ENCODE results near the gene TPCN2.

The TPCN2 gene

DNA sequence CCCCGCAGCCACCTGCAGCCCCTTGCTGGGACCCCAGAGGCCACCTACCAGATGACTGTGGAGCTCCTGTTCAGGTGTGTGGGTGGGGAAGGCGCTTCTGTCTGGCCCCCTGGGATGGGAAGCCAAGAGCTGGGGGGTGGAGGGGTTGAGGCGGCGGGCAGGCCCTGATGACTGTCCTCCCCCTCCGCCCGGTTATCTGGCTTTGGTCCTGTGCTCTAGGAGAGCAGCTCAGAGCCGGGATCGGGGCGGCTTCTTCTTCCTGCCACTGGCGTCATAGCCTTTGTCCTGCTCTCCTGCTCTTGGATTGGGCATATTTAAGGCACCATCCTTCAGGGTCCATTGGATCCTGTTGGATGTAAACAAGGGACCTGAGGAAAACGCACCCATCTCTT, 38.4 kb downstream of the TPCN2 start:
- no peak overlapping the region for H3K4me3 ChIP-seq (replicated peaks; ENCODE audit: low read depth, low read length)
- no peak for TF ChIP-seq CTCF (IDR thresholded peaks at IDR 0.05; ENCODE audit: low read depth, low read length, missing control alignments)
- no peak for DNase-seq (ENCODE audit: extremely low read depth, low read depth)

- no peak for DNase-seq (ENCODE audit: extremely low read depth, low read depth)
- no peak for TF ChIP-seq CTCF (IDR thresholded peaks at IDR 0.05; ENCODE audit: low read depth, low read length, missing control alignments)
- no peak overlapping the region for H3K4me3 ChIP-seq (replicated peaks; ENCODE audit: low read depth, low read length)
These were observed 39.1 kb downstream of the TPCN2 start for GRCh38 chr11:69087811-69088210.

DNA sequence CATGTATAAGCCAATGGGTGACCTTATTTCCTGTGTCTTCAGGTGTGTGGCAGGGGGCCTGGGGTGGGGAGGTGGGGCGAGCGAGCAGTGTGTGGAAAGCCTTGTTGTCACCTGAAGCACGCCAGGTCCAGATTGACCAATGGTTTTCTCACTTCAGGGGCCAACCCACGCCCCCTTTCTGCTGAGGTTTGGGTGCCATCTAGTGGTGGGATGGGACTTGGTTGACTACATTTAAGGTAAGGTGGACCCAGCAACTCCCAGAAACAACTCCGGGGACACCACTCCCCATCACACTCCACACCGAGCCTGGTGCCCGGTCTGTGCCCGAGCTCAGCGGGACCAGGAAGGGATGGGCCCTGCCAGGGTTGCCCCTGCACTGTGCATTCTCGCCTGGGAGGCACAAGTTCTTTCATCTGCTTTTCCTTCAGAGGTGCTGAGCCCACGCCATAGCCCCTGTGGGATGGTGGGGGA, 40.0 kb downstream of the TPCN2 start:
- DNase-seq (ENCODE audit: extremely low read depth, low read depth), result peak; percentile 55
- no peak overlapping the region for H3K4me3 ChIP-seq (replicated peaks; ENCODE audit: low read depth, low read length)
- TF ChIP-seq CTCF (IDR thresholded peaks at IDR 0.05; ENCODE audit: low read depth, low read length, missing control alignments), result peak; percentile 70

DNA sequence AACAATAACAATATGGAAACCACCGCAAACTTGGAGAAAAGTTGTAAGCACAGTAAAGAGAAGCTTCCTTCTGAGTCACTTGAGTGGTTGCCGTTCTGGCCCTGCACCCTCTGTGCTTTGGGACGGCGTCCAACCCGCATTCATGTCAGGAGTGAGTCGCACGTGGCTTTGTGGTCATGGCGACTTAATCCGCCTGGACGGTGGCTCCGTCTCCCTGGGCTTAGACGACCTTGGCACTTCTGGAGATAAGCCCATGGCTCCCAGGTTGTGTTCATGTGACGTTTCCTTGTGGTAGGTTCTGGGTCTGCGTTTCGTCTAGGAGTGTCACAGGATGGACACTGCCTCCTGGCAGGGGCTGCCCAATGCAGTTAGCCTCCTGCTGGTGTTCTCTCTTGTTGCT, 40.5 kb downstream of the TPCN2 start:
- no peak for TF ChIP-seq CTCF (IDR thresholded peaks at IDR 0.05; ENCODE audit: low read depth, low read length, missing control alignments)
- DNase-seq (ENCODE audit: extremely low read depth, low read depth), result peak; percentile 42
- H3K4me3 ChIP-seq (replicated peaks; ENCODE audit: low read depth, low read length), result no peak overlapping the region

DNA sequence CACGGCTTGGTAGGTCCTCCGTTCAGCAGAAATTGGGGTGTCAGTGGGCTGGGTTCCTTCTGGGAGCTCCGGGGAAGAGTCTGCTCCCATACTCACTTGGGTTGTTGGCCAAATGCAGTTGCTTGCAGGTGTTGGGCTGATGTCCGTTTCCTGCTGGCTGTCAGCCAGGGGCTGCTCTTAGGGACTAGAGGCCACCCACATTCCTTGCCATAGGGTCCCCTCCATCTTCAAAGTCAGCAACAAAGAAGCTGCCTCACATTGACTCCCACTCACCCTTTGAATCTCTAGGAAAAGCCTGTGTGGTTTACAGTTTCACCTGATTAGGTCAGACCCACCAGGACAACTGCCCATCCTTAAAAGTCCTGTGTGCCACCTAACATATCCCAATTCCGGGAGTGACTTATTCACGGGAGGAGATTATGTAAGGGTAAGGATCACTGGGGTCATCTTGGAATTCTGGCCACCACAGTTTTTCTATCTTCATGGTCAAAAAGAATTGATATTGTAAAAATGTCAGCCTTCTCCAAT, 43.0 kb downstream of the TPCN2 start:
- no peak for DNase-seq (ENCODE audit: extremely low read depth, low read depth)
- no peak for TF ChIP-seq CTCF (IDR thresholded peaks at IDR 0.05; ENCODE audit: low read depth, low read length, missing control alignments)
- no peak overlapping the region for H3K4me3 ChIP-seq (replicated peaks; ENCODE audit: low read depth, low read length)

GRCh38 chr11:69092263-69092662, 43.5 kb downstream of the TPCN2 start:
- TF ChIP-seq CTCF (IDR thresholded peaks at IDR 0.05; ENCODE audit: low read depth, low read length, missing control alignments), result no peak
- DNase-seq (ENCODE audit: extremely low read depth, low read depth), result no peak
- H3K4me3 ChIP-seq (replicated peaks; ENCODE audit: low read depth, low read length), result no peak overlapping the region

DNA sequence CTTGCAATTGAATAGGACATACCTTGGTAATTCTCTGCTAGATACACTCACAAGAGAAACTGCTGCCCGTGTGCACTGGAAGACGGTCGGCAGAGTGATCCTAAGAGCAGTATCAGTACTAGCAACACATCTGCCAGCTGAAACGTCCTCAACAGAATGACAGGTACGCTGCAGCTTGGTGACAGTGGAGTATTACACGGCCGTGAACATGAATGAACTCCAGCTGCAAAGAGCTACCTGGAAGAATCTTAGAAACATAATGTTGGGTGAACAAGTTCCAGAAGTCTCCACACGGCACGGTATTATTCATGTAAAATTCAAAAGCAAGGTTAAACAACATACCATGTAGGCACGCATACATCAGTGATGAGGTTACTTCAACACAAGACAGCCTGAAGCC, 44.4 kb downstream of the TPCN2 start:
- TF ChIP-seq CTCF (IDR thresholded peaks at IDR 0.05; ENCODE audit: low read depth, low read length, missing control alignments), result no peak
- no peak for DNase-seq (ENCODE audit: extremely low read depth, low read depth)
- no peak overlapping the region for H3K4me3 ChIP-seq (replicated peaks; ENCODE audit: low read depth, low read length)
